ENCODE results near the gene TMEM131.

The TMEM131 gene

GRCh38 chr2:97734061-97735051, 261.4 kb downstream of the TMEM131 start:
- no peak for DNase-seq

DNA sequence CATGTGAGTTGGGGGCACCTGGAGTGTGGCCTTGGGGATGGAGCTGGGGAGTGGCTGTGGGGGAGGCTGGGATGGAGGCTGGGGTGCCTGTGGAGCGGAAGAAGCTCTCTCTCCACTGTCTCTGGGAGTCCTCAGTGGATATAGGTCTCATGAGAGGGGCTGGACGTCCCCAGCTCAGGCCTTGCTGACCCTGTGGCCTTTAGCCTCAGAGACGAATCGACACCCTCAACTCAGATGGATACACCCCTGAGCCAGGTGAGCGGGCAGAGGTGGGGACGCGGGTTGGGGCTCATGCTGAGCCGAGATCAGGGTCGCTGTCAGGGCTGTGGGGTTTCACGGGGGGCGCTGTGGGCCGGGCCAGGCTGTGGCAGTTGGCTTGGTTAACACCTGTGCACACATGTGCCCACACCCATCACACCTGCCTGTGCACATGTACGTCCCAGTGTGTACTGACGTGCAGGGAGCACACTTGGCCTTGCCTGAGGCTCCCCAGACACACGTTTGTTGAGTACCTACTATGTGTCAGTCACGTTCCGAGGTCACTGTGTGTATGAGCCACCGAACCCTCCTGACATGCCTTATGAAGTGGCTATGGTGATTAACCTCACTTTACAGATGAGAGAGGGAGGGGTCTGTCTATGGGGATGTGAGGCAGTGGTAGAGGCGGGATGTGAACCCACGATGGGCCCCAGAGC, 262.3 kb downstream of the TMEM131 start:
- DNase-seq: no peak

- no peak for DNase-seq
These were observed 263.1 kb downstream of the TMEM131 start for GRCh38 chr2:97732436-97733340.

DNA sequence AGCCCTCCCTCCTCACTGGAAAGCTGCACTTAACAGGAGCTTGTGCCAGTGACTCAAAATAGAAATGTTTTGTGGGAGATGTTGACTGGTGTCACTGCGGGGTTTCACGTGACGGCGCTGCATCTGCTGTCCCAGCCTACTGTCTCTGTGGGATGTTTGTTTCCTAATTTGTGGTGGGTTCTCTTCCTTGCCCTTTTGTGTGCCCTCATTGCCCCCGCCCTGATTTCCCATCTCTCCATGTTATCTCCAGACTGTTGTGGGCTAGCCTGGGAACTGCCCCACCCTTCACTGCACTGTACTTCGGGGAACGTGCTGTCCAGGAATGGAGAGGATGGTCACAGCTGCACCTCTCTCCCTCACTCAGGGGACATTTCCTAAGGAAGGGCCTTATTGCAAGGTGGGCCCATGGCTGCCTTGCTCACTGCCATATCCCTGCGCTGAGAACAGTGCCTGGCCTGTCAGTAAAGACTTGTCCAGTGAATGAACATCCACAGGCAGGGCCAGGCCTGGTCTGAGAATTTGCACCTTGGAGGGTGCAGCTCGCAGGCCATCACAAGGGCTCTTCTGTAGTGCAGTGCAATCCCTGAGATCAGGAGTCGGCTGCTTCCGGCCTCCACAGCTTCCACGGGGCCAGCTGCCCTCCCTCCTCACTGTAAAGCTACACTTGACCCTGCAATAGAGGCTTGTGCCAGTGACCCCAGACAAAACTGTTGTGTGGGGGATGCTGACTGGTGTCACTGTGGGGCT, 264.3 kb downstream of the TMEM131 start:
- DNase-seq: no peak

GRCh38 chr2:97730245-97730644, 265.5 kb downstream of the TMEM131 start:
- DNase-seq: no peak

DNA sequence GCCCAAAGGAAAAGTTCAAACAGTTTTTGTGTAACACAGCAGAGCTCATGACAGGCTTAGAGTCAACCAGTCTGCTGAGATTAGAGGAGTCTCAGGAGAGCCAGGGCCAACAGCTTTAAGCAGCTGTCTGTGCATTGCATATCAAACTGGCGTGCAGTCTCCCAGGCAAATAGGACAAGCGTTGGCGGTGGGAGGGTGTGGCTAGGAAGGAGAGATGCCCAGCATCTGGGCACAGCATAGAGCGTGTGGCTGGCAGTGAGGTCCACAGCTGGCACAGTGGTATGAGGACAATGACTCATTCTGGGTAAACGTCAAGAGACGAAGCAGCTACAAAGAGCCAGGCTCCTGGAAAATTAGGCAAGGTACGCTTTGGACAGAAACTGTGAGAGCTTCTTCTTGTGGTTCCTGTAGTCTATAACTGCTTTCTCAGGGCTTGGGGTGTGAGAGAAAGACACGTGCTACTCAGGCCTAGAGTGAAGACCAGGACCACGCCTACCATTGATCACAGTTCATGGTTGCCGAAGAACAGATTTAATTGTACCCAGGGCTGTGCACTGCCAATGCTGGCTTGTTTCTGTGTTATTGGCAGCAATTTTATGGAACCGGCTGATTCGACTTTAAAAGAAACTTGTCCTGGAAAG, 267.5 kb downstream of the TMEM131 start:
- no peak for DNase-seq

DNA sequence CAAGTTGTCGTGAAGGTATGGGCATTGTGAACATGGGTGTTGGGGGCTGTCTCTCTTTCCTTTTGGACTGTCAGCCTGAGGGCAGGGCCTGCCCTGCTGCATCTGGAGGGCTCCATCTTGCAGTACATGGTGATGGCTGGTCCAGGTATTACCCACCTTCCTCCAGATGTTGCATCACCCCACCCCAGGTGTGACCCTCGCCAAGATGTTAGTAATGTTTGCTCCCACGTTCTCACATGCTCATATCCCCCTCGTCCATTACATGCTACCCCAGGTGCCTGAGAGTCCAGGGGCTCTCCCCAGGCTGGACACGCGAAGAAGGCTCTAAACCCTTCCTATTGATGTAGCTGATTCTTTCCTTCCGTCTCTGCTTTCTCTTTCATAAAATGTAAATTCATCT, 268.5 kb downstream of the TMEM131 start:
- no peak for DNase-seq

- no peak for DNase-seq
These were observed 269.3 kb downstream of the TMEM131 start for GRCh38 chr2:97726261-97727064.

GRCh38 chr2:97724946-97725688, 270.6 kb downstream of the TMEM131 start:
- no peak for DNase-seq

DNA sequence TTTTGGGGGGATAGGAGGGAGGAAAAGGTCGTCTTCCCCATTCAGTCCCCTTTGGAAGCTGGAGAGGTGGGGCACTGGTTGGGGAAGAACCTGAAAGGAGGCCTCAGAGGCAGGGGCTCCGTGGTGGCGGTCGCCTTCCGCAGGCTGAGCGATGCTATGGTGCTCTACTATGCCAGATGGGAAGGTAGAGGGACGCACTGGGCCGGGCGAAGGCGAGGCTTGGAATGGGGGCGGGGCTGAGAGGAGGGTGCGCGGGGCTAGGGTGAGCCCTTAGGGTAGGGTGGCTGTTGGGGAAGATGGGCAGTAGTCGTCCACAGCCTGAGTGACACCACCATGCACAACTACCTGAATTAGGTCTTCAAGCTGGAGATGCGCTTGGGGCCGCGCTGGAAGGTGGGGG, 271.2 kb downstream of the TMEM131 start:
- no peak for DNase-seq

GRCh38 chr2:97724073-97724410, 271.7 kb downstream of the TMEM131 start:
- no peak for DNase-seq

GRCh38 chr2:97723156-97724072, 272.3 kb downstream of the TMEM131 start:
- no peak for DNase-seq

- DNase-seq: no peak
These were observed 273.5 kb downstream of the TMEM131 start for GRCh38 chr2:97722227-97722626.

DNA sequence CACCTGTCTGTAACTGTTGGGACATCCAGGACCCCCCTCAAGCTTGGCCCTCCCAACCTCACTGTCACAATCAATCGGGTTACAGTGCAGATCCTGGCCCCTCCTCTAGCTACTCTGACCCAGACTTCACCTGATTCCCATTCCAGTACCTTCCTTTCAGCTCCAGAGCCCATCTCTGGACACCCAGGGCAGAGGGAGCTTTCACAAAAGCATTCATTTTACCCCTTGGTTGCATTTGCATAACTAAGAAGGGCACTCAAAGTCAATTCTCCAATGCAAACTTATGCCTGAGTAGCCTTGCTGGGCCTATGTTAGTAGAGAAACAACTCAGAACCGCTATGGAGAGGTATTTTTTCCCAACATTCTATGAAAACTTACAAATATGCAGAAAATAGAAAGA, 275.0 kb downstream of the TMEM131 start:
- no peak for DNase-seq

DNA sequence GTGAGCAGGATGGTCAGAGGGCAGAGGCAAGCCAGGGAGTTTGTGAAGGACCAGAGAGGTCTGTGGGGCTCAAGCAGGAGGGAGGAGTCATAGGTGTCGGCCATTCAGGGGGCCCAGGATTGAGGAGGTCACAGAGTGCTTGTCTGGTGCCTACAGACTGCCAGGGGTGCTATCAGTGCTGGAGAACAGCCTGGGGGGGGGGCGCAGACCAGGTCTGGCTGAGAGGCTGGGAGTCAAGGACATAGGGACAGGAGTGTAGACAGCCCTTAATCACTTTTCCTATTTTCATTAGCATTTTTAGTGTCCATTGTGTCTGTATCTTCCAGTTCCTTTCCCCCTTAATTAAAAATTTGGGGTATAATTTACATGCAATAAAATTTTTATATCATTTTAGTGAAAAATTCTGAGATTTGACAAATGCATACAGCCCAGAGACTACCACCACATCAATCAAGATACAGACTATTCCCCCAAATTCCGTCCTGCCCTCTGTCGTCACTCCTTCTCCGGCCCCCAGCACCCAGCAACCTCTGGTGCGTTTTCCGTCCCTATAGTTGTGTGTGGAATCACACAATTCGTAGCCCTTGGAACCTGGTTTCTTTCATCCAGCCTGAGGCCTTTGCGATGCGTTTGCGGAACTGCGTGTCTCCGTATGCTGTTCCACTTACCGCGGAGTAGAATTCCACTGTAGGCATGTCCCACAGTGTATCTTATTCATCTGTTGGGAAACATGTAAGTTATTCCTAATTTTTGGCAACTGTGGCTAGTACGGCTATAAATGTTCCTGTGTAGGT, 276.2 kb downstream of the TMEM131 start:
- no peak for DNase-seq

GRCh38 chr2:97718942-97719341, 276.8 kb downstream of the TMEM131 start:
- no peak for DNase-seq

- DNase-seq: no peak
These were observed 277.5 kb downstream of the TMEM131 start for GRCh38 chr2:97718051-97718882.
